GM12873 (cell line): ENCODE results near the gene TSPAN18.

ENCODE experiments used
- TF ChIP-seq, protein P1 (sequence below): IDR thresholded peaks from 2 replicates; pipeline ENCODE4 v1.5.1; 2012; ENCODE audit warnings: low read depth, mild to moderate bottlenecking, moderate library complexity, low read length, control low read depth; ENCODE audit not compliant: insufficient read depth; ENCODE audit errors: missing control alignments

Gene TSPAN18

DNA sequence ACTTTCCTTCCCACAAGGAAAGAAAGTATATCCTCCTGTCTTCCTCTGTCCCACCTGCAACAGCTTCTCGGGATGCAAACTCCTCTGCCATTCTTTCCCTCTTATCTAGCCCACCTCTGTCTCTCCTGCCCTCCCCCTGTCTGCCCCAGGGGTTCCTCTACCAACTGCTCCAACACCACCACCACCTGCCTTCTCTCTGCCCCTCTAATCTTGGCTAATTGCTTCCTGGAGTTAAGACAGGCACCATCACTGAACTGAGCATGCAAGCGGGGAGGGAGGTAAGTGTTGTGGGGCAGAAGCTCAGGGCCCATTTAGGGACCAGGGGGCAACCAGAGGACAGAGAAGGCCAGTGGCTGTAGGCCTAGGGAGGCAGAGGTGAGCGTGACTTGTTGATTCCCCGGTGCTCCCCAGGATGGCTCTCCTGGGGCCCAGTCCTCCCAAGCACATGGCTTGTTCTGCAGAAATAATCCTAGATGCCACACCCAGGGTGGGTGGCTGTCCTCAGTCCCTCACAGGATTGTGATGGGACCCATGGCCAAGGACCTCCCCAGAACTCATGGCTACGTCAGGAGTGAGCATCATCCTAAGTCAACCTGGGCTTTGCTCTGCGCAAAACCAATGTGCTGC lies 112.8 kb downstream of the TSPAN18 start:
- TF ChIP-seq, protein P1, sequence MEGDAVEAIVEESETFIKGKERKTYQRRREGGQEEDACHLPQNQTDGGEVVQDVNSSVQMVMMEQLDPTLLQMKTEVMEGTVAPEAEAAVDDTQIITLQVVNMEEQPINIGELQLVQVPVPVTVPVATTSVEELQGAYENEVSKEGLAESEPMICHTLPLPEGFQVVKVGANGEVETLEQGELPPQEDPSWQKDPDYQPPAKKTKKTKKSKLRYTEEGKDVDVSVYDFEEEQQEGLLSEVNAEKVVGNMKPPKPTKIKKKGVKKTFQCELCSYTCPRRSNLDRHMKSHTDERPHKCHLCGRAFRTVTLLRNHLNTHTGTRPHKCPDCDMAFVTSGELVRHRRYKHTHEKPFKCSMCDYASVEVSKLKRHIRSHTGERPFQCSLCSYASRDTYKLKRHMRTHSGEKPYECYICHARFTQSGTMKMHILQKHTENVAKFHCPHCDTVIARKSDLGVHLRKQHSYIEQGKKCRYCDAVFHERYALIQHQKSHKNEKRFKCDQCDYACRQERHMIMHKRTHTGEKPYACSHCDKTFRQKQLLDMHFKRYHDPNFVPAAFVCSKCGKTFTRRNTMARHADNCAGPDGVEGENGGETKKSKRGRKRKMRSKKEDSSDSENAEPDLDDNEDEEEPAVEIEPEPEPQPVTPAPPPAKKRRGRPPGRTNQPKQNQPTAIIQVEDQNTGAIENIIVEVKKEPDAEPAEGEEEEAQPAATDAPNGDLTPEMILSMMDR = no peak

DNA sequence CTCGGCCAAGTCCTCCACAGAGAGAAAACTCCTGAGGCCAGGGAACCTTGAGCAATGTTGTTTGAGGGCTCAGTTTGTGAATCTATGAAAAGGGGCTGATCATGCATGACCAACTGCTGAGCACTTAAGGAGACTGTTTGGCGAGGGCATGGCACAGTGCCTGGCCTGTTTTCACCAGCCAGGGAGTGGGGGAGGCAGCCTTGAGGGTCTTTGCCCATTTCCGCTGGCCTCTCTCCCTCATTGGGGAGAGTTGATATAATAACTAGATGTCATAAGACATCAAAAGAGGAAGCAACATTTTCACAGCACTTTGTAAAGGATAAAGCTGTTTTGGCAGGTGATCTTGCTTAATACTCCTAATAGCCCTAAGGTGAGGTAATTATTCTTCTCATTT lies 113.3 kb downstream of the TSPAN18 start:
- TF ChIP-seq, protein P1 = no peak

DNA sequence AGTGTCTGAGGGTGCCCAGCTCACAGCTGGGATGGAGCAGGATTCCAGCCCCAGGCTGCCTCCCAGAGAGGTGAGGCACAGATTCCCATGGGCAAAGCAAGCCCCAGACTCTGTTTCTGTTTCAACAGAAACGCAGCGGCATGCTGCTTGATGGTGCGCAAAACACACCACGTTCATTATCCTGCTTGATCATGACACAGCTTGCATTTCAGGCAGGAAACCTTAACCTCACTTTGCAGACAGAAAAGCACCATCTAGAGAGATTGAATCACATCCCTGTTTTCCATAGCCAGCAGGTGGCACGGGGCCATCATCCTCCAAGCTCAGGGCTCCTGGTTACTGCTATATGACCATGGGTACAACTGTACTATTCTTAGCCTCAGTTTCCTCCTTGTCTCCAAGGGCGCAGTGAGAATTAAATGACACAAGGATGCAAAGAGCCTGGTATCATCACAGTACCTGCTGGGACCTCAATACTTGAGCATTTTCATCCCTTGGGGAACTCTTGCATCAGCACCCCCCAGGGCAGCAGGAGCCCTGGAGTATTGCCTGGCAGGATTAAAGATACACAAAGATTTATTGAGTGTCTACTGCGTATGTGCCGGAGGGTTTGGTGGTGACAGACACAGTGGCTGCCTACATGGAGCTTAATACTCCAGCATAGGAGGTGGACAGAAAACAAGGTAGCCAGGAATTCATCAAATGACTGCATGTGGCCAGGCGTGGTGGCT lies 113.9 kb downstream of the TSPAN18 start:
- TF ChIP-seq, protein P1 = no peak

DNA sequence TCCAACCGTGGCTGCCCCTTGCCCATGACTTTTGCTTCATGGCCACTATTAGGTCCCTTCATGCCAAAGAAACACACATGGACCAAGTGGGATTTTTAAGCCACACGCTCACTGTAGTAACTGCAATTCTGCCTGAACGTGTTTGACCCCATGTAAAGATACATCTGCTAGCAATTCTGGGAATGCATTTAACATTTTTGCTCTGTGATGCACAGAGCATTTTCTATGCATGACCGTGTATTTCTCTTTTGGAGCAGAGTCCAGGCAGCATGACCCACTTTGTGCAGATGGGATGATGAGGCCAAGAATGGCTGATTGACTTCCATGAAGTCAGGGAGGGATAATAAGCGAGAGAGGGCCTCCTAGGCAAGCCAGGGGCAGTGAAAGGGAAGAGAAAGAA lies 115.5 kb downstream of the TSPAN18 start:
- TF ChIP-seq, protein P1 = no peak

DNA sequence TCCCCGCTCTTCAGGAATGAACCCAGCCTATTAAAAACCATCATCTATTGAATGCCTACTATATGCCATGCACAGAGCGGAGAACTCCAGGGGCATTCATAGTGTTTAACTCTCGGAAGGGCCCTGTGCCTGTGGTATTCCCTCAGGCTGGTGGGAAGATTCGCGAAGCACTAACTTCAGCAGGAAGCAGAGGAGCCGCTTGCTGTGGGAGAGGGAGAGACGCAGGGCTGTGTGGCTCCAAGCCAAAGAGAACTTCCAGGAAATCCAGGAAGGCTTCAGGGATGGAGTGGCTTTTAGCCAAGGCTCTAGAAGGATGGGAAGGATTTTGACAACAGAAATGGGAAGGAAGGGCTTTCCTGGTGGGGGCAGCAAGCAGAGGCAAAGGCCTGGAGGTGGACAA lies 120.1 kb downstream of the TSPAN18 start:
- TF ChIP-seq, protein P1 = no peak

DNA sequence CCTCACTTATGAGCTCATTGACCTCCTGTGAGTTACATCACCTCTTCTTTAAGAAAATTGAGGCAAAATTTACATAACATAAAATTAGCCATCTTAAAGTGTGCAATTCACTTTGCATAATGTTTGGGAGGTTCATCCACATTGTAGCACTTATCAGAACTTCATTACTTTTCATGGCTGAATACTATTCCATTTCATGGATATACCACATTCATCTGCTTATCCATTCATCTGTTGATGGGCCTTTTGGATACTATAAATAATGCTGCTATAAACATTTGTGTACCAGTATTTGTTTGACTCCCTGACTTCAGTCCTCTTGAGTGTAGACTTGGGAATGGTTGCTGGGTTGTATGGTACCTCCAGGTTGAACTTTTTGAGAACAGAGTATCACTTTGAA lies 120.6 kb downstream of the TSPAN18 start:
- TF ChIP-seq, protein P1 = no peak

DNA sequence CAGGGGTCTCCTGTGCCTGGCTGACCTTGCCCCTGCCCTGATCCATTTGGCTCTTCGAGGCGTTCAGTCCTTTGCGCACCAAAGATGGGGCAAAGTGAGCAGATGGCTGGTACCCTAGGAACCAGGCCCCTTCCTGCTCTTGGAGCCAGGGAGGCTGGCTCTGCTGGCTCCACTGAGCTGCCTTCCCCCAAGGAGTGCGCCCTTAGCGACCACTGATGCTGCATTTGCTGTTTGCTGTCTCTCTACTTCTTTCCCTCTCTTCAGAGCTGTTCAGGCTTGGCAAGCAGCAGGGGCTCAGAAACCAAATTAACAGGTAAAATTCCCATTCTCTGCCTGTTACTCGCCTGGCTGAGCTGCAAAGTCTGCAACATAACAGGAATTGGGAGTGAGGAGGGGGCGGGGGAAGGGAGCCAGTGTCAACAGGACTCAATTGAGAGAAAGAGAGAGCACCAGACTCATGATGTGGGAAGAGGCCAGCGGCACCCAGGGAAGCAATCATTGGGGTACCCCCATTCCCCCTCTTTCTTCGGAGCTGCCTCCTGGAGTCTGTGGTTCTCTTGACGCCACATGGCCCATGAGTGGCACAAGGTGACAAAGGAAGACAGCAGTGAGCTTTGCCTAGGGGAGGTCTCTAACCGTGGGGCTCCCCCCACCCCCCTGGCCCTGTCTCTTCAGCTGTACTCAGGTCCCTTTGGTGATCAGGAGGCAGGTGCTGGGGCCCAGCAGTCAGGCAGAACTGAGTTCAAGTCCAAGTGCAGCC lies 121.6 kb downstream of the TSPAN18 start:
- TF ChIP-seq, protein P1 = no peak
